HG03108 (cell line): ENCODE measurements around the gene ARMC10.
"Not testable (repeated sequence)": the region's sequence is repeated elsewhere in the genome, so short reads cannot be mapped to it uniquely, and the experiment has no call there.

ENCODE experiments used
- ATAC-seq: cut with Tn5 transposase; IDR thresholded peaks from one replicate; pipeline ENCODE4 v1.9.1; 2021; ENCODE audit warnings: moderate library complexity; ENCODE audit not compliant: unreplicated experiment

Gene ARMC10

GRCh38 chr7:103074519-103075336, at the start of gene ARMC10, which contains the start of gene FBXL13:
ARMC10 (plus strand) TSS chr7:103075140; CDS start chr7:103075273, 133 bp downstream.
FBXL13 (minus strand) TSS chr7:103074796.
- peak; percentile 89 for ATAC-seq

GRCh38 chr7:103025341-103025740, 49.6 kb upstream of the ARMC10 start:
- ATAC-seq, result no peak

- no peak for ATAC-seq
These were observed 43.9 kb upstream of the ARMC10 start for GRCh38 chr7:103031024-103031423.

GRCh38 chr7:103031781-103032180, 43.2 kb upstream of the ARMC10 start:
- ATAC-seq, result no peak

DNA sequence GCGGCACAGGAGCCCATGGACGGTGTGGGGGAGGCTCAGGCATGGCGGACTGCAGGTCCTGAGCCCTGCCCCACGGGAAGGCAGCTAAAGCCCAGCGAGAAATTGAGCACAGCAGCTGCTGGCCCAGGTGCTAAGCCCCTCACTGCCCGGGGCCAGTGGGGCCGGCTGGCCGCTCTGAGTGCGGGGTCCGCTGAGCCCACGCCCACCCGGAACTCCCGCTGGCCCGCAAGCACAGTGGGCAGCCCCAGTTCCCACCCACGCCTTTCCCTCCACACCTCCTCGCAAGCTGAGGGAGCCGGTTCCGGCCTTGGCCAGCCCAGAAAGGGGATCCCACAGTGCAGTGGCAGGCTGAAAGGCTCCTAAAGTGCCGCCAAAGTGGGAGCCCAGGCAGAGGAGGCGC, 40.6 kb upstream of the ARMC10 start:
- not testable (repeated sequence) for ATAC-seq

DNA sequence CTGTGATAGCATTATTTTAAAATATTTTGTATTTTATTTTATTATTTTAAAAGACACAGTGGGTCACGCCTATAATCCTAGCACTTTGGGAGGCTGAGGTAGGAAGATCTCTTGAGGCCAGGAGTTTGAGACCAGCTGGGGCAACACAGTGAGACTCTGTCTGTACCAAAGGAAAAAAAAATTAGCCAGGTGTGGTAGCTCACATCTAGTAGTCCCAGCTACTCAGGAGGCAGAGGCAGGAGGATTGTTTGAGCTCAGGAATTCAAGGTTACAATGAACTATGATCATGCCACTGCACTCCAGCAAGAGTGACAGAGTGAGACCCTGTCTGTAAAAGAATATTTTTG, 37.5 kb upstream of the ARMC10 start:
- ATAC-seq, result no peak

- not testable (repeated sequence) for ATAC-seq
These were observed 36.9 kb upstream of the ARMC10 start for GRCh38 chr7:103037823-103038739.

GRCh38 chr7:103041815-103042214, 33.1 kb upstream of the ARMC10 start:
- ATAC-seq, result not testable (repeated sequence)

DNA sequence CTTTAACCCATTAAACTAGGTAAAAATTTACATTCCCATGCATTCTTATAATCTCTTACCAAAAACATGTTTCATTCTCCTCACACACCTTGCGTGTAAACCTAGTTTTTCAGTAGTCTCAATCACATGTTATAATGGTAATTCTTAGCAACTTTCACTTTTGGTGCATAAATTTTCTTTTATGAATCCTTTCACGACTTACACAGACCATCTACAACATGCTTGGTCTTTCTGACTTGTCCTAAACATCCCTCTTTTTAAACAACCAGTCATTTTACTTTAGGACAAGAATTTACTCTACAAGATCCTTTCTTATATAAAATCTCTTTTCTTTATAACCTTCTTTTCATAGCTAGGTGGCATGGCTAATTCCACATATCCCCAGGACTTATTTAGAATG, 26.1 kb upstream of the ARMC10 start:
- no peak for ATAC-seq

GRCh38 chr7:103051519-103051918, 23.4 kb upstream of the ARMC10 start:
- no peak for ATAC-seq

GRCh38 chr7:103056006-103056405, 18.9 kb upstream of the ARMC10 start:
- not testable (repeated sequence) for ATAC-seq

- no peak for ATAC-seq
These were observed 16.8 kb upstream of the ARMC10 start for GRCh38 chr7:103058122-103058521.

GRCh38 chr7:103059471-103059870, 15.5 kb upstream of the ARMC10 start:
- no peak for ATAC-seq

DNA sequence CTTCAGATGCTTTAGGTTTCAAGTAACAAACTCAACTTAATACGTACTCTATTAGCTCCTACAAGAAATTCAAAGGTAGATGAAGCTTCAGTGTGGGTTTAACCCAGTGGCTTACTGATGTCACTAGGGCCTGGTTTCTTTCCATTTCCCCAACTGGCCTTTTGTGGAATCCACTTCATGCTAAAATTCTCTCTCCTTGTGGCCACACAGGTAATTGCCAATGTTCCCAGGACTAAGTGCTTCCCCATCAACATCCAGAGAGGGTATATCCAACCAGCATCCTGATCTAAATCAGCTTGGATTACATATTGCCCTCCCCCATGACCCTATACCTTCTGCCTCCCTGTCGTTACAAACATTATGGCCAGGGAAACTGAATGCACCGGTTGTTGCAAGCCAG, 11.0 kb upstream of the ARMC10 start:
- ATAC-seq, result no peak

GRCh38 chr7:103065667-103066066, 9.3 kb upstream of the ARMC10 start:
- ATAC-seq, result no peak

- no peak for ATAC-seq
These were observed 6.2 kb upstream of the ARMC10 start for GRCh38 chr7:103068414-103069403.

- no peak for ATAC-seq
These were observed 3.9 kb upstream of the ARMC10 start for GRCh38 chr7:103071000-103071399.

DNA sequence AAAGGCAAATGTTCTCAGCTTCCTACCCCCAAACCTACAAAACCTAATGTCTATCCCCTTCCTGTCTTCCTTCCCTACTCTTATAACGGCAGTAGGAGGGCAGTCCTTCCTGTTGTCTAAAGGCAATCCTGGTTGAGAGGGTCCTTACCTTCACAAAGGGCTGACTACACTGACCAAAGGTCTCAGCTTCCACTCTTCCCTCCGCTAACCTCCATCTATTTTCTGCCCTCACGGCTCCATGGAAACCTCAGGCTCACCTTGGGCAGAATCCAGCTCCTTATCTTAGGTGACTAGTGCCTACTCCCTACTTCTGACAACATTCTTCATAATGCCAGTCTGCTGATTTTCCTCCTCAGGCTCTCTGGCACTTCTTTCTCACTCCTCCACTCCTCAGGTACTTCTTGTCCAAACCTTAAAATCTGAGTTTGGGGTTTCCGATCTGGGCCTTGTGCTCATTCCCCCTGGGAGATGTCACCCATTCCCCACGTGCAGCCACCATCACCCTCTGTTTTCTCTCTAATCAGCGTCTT, 886 bp upstream of the ARMC10 start:
- no peak for ATAC-seq

DNA sequence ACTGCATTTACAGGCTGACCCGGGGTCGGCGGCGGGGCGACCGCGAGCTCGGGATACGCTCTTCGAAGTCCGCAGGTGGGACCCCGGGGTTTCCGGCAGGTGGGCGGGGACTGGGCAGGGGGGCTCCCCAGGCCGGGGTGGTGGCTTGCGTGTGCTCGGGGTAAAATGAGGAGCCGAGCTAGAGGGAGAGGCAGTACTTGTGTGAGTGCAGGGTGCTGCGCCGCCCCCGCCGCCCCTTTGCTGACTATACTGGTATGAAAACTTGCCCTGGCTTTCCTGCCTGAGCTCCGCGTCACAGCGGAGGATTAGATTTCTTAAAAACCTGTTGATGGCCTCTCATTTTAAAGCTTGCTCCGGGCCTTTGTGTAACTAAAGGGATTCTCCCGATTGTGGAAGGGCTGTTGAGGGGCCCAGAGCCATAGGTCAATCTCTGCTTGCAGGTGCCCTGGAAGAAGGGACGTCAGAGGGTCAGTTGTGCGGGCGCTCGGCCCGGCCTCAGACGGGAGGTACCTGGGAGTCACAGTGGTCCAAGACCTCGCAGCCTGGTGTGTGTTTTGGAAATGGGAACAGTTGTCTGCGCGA, 488 bp downstream of the ARMC10 start:
- peak; percentile 31 for ATAC-seq

DNA sequence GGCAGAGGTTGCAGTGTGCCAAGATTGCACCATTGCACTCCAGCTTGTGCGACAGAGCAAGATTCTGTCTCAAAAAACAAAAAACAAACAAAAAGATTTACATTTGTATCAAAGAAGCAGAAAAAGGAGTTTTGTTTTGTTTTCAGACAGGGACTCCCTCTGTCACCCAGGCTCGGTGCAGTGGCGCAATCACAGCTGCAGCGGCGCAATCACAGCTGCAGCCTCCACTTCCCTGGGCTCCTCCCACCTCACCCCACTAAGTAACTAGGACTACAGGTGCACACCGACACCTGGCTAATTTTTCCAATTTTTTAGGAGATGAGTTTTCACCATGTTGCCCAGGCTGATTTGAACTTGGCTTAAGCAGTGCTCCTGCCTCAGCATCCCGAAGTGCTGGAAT, 1.8 kb downstream of the ARMC10 start:
- no peak for ATAC-seq
